CD14-positive monocyte (primary cell): ENCODE results near the gene LMO7. TPM values are rescaled to one million over a fixed set of nuclear protein-coding genes. Genes with fewer than 3 reads are reported as not detected.

ENCODE experiments used
- DNase-seq, 3 donors: peaks; one replicate each; pipeline ENCODE4 v3.0.0-alpha.2; 2011 to 2022
- H2AFZ ChIP-seq: 2 replicates; pipeline ENCODE4 v1.6.0; 2012; ENCODE audit warnings: mild to moderate bottlenecking, low read depth, low read length, inconsistent platforms; ENCODE audit not compliant: insufficient read depth, poor library complexity, severe bottlenecking
- H3K27ac ChIP-seq, 2 donors: 1 replicate in 1 of 2; 2 replicates in 1 of 2; pipeline ENCODE4 v1.5.1; 2012 to 2013; ENCODE audit warnings: low read length in 2 of 2, control low read depth in 1 of 2, inconsistent platforms in 1 of 2, low read depth in 1 of 2, mild to moderate bottlenecking in 1 of 2
- H3K27me3 ChIP-seq, 2 donors: one replicate each; pipeline versions ENCODE4 v1.6.0 to v1.6.1; 2011 to 2013; ENCODE audit warnings: low read length in 2 of 2; ENCODE audit not compliant: control insufficient read depth in 2 of 2, insufficient read depth in 2 of 2
- H3K36me3 ChIP-seq, 2 donors: replicated peaks in 1 of 2; 1 replicate in 1 of 2; 2 replicates in 1 of 2; pipeline versions ENCODE4 v1.5.1 to v1.6.1; 2012 to 2013; ENCODE audit warnings: low read length in 2 of 2, control low read depth in 1 of 2, inconsistent platforms in 1 of 2, mild to moderate bottlenecking in 1 of 2; ENCODE audit not compliant: insufficient read depth in 2 of 2, control insufficient read depth in 1 of 2
- H3K4me1 ChIP-seq, 2 donors: 1 replicate in 1 of 2; 2 replicates in 1 of 2; pipeline versions ENCODE4 v1.5.1 to v1.6.1; 2012 to 2013; ENCODE audit warnings: low read length in 2 of 2, control low read depth in 1 of 2, inconsistent platforms in 1 of 2, mild to moderate bottlenecking in 1 of 2, moderate library complexity in 1 of 2; ENCODE audit not compliant: insufficient read depth in 2 of 2, control insufficient read depth in 1 of 2
- H3K4me2 ChIP-seq: replicated peaks from 2 replicates; pipeline ENCODE3; 2012; ENCODE audit warnings: low read length, moderate library complexity, mild to moderate bottlenecking; ENCODE audit not compliant: poor library complexity, severe bottlenecking; ENCODE audit errors: extremely low read depth
- H3K4me3 ChIP-seq, 3 experiments: fragments of 200-600 bp in 1 of 3; sonication (generic) in 1 of 3; replicated peaks in 1 of 3; 1 replicate in 2 of 3; 2 replicates in 1 of 3; pipeline ENCODE4 v1.5.1; 2011 to 2013; ENCODE audit warnings: low read length in 3 of 3, mild to moderate bottlenecking in 3 of 3, control low read depth in 2 of 3, low read depth in 2 of 3, inconsistent platforms in 1 of 3, moderate library complexity in 1 of 3
- H3K79me2 ChIP-seq: 2 replicates; pipeline ENCODE4 v1.6.0; 2012; ENCODE audit warnings: mild to moderate bottlenecking, control low read depth, inconsistent platforms, low read length, moderate library complexity; ENCODE audit not compliant: insufficient read depth
- H3K9ac ChIP-seq: 2 replicates; pipeline ENCODE4 v1.6.0; 2017; ENCODE audit warnings: low read length, mild to moderate bottlenecking; ENCODE audit not compliant: insufficient read depth, poor library complexity, severe bottlenecking
- H3K9me3 ChIP-seq, 2 donors: replicated peaks in 1 of 2; 1 replicate in 1 of 2; 2 replicates in 1 of 2; pipeline versions ENCODE4 v1.5.1 to v1.6.1; 2012 to 2013; ENCODE audit warnings: low read length in 2 of 2, control low read depth in 1 of 2; ENCODE audit not compliant: control insufficient read depth in 1 of 2, insufficient read depth in 1 of 2
- H4K20me1 ChIP-seq: 2 replicates; pipeline ENCODE4 v1.6.0; 2012; ENCODE audit warnings: mild to moderate bottlenecking, low read length, control low read depth, moderate library complexity; ENCODE audit not compliant: insufficient read depth
- H3K27ac Mint-ChIP-seq, 7 donors: one replicate each; pipeline ENCODE4 v1.8.0; 2020; ENCODE audit warnings: mild to moderate bottlenecking in 7 of 7, mixed read lengths in 7 of 7, moderate library complexity in 6 of 7, inconsistent platforms in 2 of 7
- H3K27me3 Mint-ChIP-seq, 3 donors: one replicate each; pipeline ENCODE4 v1.8.0; 2021 to 2022; ENCODE audit warnings: low read depth in 3 of 3, mild to moderate bottlenecking in 3 of 3, mixed read lengths in 3 of 3, moderate library complexity in 3 of 3, inconsistent platforms in 1 of 3
- H3K36me3 Mint-ChIP-seq, 2 donors: one replicate each; pipeline ENCODE4 v1.8.0; 2020; ENCODE audit warnings: mixed read lengths in 2 of 2, inconsistent platforms in 1 of 2, mild to moderate bottlenecking in 1 of 2
- H3K4me1 Mint-ChIP-seq: one replicate; pipeline ENCODE4 v1.8.0; 2020; ENCODE audit warnings: mild to moderate bottlenecking, mixed read lengths
- H3K4me3 Mint-ChIP-seq, 2 donors: one replicate each; pipeline ENCODE4 v1.8.0; 2020; ENCODE audit warnings: mild to moderate bottlenecking in 2 of 2, mixed read lengths in 2 of 2, moderate library complexity in 1 of 2
- H3K9me3 Mint-ChIP-seq, 7 donors: one replicate each; pipeline ENCODE4 v1.8.0; 2020 to 2022; ENCODE audit warnings: mixed read lengths in 7 of 7, mild to moderate bottlenecking in 6 of 7, moderate library complexity in 6 of 7, inconsistent platforms in 2 of 7
- WGBS: methylation state at CpG from one replicate; pipeline ENCODE4 v1.1.5; 2013; ENCODE audit warnings: missing lambda C conversion rate; ENCODE audit not compliant: insufficient coverage; 5-methylcytosine and 5-hydroxymethylcytosine counted together
- intact Hi-C, 2 donors: fragments of 100-400 bp; cut with micrococcal nuclease; formaldehyde crosslinking; loops; one replicate each; pipeline versions ENCODE4 v1.15.0 to v1.15.1; 2023
- polyA plus RNA-seq, 3 donors: library from polyadenylated mRNA; depleted of rRNA in 1 of 3; unstranded in 2 of 3; stranded (reverse) in 1 of 3; fragments of 300-500 nt in 2 of 3; fragments of >200 nt in 1 of 3; fragmentation: Illumina TruSeq in 2 of 3; gene quantifications; 1 replicate in 2 of 3; 2 replicates in 1 of 3; pipeline ENCODE4 v1.2.3, GENCODE V29; 2012 to 2021
- TF ChIP-seq, protein P1 (sequence below): fragments of 200-600 bp; IDR thresholded peaks from one replicate; pipeline ENCODE4 v1.8.0; 2022; ENCODE audit warnings: antibody characterized with exemption, mild to moderate bottlenecking

LMO7 gene
- polyA plus RNA-seq, 3 donors, result 0.79 to 1.6 (median 0.90) TPM

DNA sequence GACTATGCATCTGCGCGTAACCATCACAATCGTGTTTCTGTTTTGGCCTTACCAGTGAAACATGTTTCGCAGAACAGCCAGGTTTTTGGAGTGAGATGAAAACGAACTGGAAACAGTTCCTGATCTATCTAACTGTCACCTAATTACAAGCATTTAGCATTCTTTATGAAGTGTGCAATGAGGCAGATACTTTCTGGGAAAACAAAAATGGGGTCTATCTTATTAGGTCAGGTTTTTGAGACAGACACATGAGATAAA lies 182.8 kb downstream of the LMO7 start:
- no peak overlapping the region for H2AFZ ChIP-seq
- no peaks in the 10 kb centered on the region for H3K36me3 ChIP-seq
- H4K20me1 ChIP-seq, result no peaks in the 10 kb centered on the region
- H3K27me3 ChIP-seq, result no peaks in the 10 kb centered on the region
- WGBS, result no CpG with 5 or more reads among the region's 5 CpGs
- no peaks in the 10 kb centered on the region for H3K9me3 ChIP-seq
- no peak overlapping the region for H3K4me2 ChIP-seq
- no peak overlapping the region for H3K9ac ChIP-seq
- H3K4me3 Mint-ChIP-seq, result no peak overlapping the region
- TF ChIP-seq, protein P1, sequence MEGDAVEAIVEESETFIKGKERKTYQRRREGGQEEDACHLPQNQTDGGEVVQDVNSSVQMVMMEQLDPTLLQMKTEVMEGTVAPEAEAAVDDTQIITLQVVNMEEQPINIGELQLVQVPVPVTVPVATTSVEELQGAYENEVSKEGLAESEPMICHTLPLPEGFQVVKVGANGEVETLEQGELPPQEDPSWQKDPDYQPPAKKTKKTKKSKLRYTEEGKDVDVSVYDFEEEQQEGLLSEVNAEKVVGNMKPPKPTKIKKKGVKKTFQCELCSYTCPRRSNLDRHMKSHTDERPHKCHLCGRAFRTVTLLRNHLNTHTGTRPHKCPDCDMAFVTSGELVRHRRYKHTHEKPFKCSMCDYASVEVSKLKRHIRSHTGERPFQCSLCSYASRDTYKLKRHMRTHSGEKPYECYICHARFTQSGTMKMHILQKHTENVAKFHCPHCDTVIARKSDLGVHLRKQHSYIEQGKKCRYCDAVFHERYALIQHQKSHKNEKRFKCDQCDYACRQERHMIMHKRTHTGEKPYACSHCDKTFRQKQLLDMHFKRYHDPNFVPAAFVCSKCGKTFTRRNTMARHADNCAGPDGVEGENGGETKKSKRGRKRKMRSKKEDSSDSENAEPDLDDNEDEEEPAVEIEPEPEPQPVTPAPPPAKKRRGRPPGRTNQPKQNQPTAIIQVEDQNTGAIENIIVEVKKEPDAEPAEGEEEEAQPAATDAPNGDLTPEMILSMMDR, result no peak
- H3K4me3 ChIP-seq, result no peak overlapping the region
- H3K27me3 Mint-ChIP-seq, result no peaks in the 10 kb centered on the region
- H3K27ac ChIP-seq, result no peak overlapping the region
- H3K9me3 Mint-ChIP-seq, result no peaks in the 10 kb centered on the region
- DNase-seq, result no peak
- H3K4me1 Mint-ChIP-seq, result no peaks in the 10 kb centered on the region
- no peaks in the 10 kb centered on the region for H3K4me1 ChIP-seq
- no peaks in the 10 kb centered on the region for H3K79me2 ChIP-seq
- H3K36me3 Mint-ChIP-seq, result peaks cover 0 to 2% of the 10 kb centered on the region in 2 donors
- H3K27ac Mint-ChIP-seq, result no peak overlapping the region
- intact Hi-C loops, result no loop called here

DNA sequence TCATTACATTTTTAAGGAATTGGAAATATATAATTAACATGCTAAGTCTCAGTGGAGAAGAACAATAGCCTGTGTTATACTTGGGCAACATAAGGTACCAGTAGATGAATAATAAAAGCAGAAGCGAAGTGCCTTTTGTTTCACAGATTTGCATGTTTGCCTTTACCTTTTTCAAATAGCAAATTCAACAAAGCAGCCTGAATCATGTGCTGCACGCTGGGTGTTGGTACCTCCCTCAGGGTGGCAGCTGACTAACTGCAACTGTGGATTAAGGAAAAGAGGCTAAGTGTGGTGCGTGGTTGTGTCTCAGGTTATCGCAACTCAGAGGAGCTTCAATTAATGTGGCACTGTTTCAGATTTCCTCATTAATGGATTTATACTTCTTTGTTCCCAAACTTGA lies 189.0 kb downstream of the LMO7 start:
- WGBS, result 100% methylated on average over 1 of the region's 4 CpGs
- no peaks in the 10 kb centered on the region for H3K79me2 ChIP-seq
- no peaks in the 10 kb centered on the region for H3K4me1 ChIP-seq
- Mint-ChIP-seq H3K9me3 (no peaks in the 10 kb centered on the region), H3K27me3 (no peaks in the 10 kb centered on the region), H3K27ac (no peak overlapping the region), H3K4me1 (peaks cover 7% of the 10 kb centered on the region), H3K36me3 (peaks cover 0 to 3% of the 10 kb centered on the region in 2 donors), H3K4me3 (no peak overlapping the region)
- DNase-seq, result no peak
- H4K20me1 ChIP-seq, result no peaks in the 10 kb centered on the region
- no peaks in the 10 kb centered on the region for H3K36me3 ChIP-seq
- intact Hi-C loops, result no loop called here
- no peak overlapping the region for H3K27ac ChIP-seq
- no peak overlapping the region for H2AFZ ChIP-seq
- no peak overlapping the region for H3K4me3 ChIP-seq
- H3K27me3 ChIP-seq, result no peaks in the 10 kb centered on the region
- H3K9ac ChIP-seq, result no peak overlapping the region
- TF ChIP-seq, protein P1, result no peak
- no peaks in the 10 kb centered on the region for H3K9me3 ChIP-seq
- no peak overlapping the region for H3K4me2 ChIP-seq
